ENCODE measurements around the gene GALNTL6. TPM values are rescaled to one million over a fixed set of nuclear protein-coding genes. Genes with fewer than 3 reads are reported as not detected.

GALNTL6 gene
- total RNA-seq, 1 experiment from 2014 or later = not detected

DNA sequence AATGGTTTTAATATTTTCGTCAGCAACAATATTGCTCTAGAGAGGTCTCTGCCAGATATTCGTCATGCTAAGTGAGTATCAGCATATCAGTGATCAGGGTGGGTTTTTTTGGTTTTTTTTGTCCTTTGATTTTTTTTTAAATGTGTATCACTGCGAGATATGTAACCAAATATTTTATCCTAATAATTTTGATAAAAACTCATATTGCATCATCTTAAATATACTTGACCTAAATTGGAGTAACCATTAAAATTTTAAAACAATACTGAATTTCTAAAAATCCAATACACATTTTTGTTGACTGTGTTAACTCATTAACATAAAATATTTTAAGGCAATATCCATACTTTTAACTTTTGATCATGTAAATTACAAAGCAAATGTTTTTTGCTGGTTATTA is 498.5 kb downstream of the GALNTL6 start:
- no CpG with 5 or more reads among the region's 3 CpGs for WGBS (ENCODE audit: extremely low coverage, insufficient read length, low lambda C conversion rate)
- no peak overlapping the region for H4K5ac ChIP-seq (ENCODE audit: insufficient read length, low read depth, low read length)
- no peak overlapping the region for H2AFZ ChIP-seq (ENCODE audit: low read length)
- no peaks in the 10 kb centered on the region for H3K4me1 ChIP-seq (ENCODE audit: insufficient read depth, low read length)
- Mint-ChIP-seq H3K4me1 (no peaks in the 10 kb centered on the region), H3K36me3 (ENCODE audit: insufficient read depth in 1 of 3, low read depth in 3 of 3) (no peaks in the 10 kb centered on the region), H3K27me3 (ENCODE audit: low read depth) (no peaks in the 10 kb centered on the region), H3K27ac (no peak overlapping the region), H3K4me3 (no peak overlapping the region), H3K9me3 (peaks cover 0 to 7% of the 10 kb centered on the region in 2 experiments; a peak in 1 of 5 replicates)
- no peaks in the 10 kb centered on the region for H3K79me2 ChIP-seq (ENCODE audit: insufficient read depth, low read length)
- no peak overlapping the region for H2AK5ac ChIP-seq (ENCODE audit: insufficient read length, low read length)
- H3T11ph ChIP-seq (ENCODE audit: low read length) = no peak overlapping the region
- H3K14ac ChIP-seq (ENCODE audit: insufficient read depth, low read length) = no peak overlapping the region
- no peaks in the 10 kb centered on the region for H4K20me1 ChIP-seq (ENCODE audit: control insufficient read depth, insufficient read depth, insufficient read length)
- H3K9me3 ChIP-seq (ENCODE audit: control insufficient read depth, low read depth, low read length) = no peaks in the 10 kb centered on the region
- no peak overlapping the region for H3K18ac ChIP-seq (ENCODE audit: insufficient read length, low read depth, low read length)
- no peaks in the 10 kb centered on the region for H3K27me3 ChIP-seq (ENCODE audit: insufficient read depth, low read length)
- no peak overlapping the region for H3K56ac ChIP-seq (ENCODE audit: insufficient read length, low read depth, low read length)
- no peaks in the 10 kb centered on the region for H3K23me2 ChIP-seq (ENCODE audit: insufficient read length, low read depth, low read length, poor library complexity, severe bottlenecking)
- H3K23ac ChIP-seq (ENCODE audit: insufficient read length, low read depth, low read length) = no peak overlapping the region
- no peak overlapping the region for H4K91ac ChIP-seq (ENCODE audit: insufficient read length, low read depth, low read length)
- H2BK15ac ChIP-seq (ENCODE audit: low read depth, low read length) = no peak overlapping the region
- H2BK5ac ChIP-seq (ENCODE audit: insufficient read length, low read length) = no peak overlapping the region
- no peak for DNase-seq
- H3K4ac ChIP-seq (ENCODE audit: low read depth, low read length) = no peak overlapping the region
- H3K27ac ChIP-seq (ENCODE audit: insufficient read length, low read depth, low read length) = no peak overlapping the region
- TF ChIP-seq, protein P1, sequence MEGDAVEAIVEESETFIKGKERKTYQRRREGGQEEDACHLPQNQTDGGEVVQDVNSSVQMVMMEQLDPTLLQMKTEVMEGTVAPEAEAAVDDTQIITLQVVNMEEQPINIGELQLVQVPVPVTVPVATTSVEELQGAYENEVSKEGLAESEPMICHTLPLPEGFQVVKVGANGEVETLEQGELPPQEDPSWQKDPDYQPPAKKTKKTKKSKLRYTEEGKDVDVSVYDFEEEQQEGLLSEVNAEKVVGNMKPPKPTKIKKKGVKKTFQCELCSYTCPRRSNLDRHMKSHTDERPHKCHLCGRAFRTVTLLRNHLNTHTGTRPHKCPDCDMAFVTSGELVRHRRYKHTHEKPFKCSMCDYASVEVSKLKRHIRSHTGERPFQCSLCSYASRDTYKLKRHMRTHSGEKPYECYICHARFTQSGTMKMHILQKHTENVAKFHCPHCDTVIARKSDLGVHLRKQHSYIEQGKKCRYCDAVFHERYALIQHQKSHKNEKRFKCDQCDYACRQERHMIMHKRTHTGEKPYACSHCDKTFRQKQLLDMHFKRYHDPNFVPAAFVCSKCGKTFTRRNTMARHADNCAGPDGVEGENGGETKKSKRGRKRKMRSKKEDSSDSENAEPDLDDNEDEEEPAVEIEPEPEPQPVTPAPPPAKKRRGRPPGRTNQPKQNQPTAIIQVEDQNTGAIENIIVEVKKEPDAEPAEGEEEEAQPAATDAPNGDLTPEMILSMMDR (conservative IDR thresholded peaks at IDR 0.05) = no peak
- H3K79me1 ChIP-seq (ENCODE audit: insufficient read depth, low read depth, low read length, poor library complexity, severe bottlenecking) = no peaks in the 10 kb centered on the region
- H3K9ac ChIP-seq (ENCODE audit: extremely low read depth, insufficient read length, low read length) = no peak overlapping the region
- no peak overlapping the region for H2BK12ac ChIP-seq (ENCODE audit: insufficient read length, low read depth, low read length)
- H3K4me2 ChIP-seq (ENCODE audit: insufficient read depth, insufficient read length, low read length) = no peak overlapping the region
- H2BK120ac ChIP-seq (ENCODE audit: low read depth, low read length, poor library complexity, severe bottlenecking) = no peak overlapping the region
- H2BK20ac ChIP-seq (ENCODE audit: low read depth, low read length, poor library complexity, severe bottlenecking) = no peak overlapping the region
- H4K8ac ChIP-seq (replicated peaks; ENCODE audit: insufficient read length, low read depth, low read length) = no peak overlapping the region
